GM18858 (cell line): ENCODE results near the gene COX20.

Experiments
- ATAC-seq: cut with Tn5 transposase; IDR thresholded peaks from one replicate; pipeline ENCODE4 v1.9.1; 2021; ENCODE audit not compliant: unreplicated experiment

The COX20 gene

GRCh38 chr1:244869950-244870349 lies 34.5 kb downstream of the COX20 start:
- ATAC-seq, result no peak

DNA sequence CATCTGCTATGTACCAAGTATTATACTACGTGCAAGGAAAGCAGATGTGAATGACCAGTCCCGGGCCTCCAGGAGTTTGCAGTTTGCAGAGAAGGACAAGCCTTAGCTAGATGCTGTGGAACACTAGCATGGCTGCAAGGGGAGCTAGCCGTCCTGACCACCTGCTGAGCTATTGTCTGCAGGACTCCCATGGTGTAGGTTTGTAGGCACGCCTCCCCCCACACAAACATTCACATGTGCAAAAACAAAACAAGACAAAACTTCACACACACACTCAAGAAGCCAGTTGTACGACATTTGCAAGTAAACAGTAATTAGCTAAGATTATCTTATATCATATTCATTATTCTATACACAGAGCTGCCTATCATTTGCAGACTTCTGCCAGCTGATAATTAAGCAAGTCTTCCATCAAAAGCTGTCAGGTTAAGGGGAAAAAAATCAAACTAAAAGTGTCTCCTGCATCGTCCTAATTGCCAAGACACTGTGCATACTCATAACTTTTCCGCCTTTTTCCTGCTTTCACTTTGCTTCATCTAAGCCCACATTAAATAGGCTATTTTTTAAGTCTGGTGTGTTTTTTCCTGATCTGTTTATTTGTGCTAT lies 39.6 kb downstream of the COX20 start:
- no peak for ATAC-seq

GRCh38 chr1:244876228-244876910 lies 40.9 kb downstream of the COX20 start:
- no peak for ATAC-seq

GRCh38 chr1:244878681-244879080 lies 43.2 kb downstream of the COX20 start:
- ATAC-seq, result no peak

- no peak for ATAC-seq
Observed at GRCh38 chr1:244881552-244882280, 46.3 kb downstream of the COX20 start.

DNA sequence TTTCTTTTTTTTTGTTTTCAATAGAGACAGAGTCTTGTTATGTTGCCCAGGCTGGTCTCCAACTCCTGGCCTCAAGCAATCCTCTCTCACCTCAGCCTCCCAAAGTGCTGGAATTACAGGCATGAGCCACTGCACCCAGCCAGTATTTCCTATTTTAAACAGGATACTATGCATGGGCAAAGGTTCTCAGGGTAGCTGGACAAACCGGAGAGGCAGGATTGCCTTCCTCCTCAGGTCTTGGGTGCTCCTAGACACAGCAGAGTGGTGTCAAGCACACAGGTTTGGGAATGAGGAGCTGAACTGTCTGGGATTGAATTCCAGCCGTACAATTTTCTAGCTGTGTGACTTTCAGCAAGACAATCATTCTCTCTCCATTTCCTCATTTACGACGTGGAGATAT lies 51.8 kb downstream of the COX20 start:
- no peak for ATAC-seq

GRCh38 chr1:244893836-244894235 lies 58.4 kb downstream of the COX20 start:
- ATAC-seq, result no peak
